Neural cell (in vitro differentiated cells): ENCODE data around the gene TSC1. TPM values are rescaled to one million over a fixed set of nuclear protein-coding genes. Genes with fewer than 3 reads are reported as not detected.

Experiments
- H2AFZ ChIP-seq: fragments of 200-600, 300-800 bp; sonication (generic), shearing (Covaris generic); 2 replicates; pipeline ENCODE4 v1.6.0; 2014; ENCODE audit warnings: low read depth, mild to moderate bottlenecking, antibody characterized with exemption, low read length, moderate library complexity
- H3F3A ChIP-seq: fragments of 200-600 bp; shearing (Covaris generic); 2 replicates; pipeline ENCODE4 v1.6.1; 2016; ENCODE audit warnings: mild to moderate bottlenecking, moderate library complexity, mixed read lengths, antibody characterized with exemption, low read length; ENCODE audit not compliant: insufficient read depth, poor library complexity, severe bottlenecking
- H3K27ac ChIP-seq: fragments of 200-600, 300-800 bp; sonication (generic), shearing (Covaris generic); 2 replicates; pipeline ENCODE4 v1.5.1; 2014; ENCODE audit warnings: mild to moderate bottlenecking, low read length, moderate library complexity
- H3K27me3 ChIP-seq: fragments of 300-800, 200-600 bp; sonication (generic), shearing (Covaris generic); 2 replicates; pipeline ENCODE4 v1.6.0; 2014; ENCODE audit warnings: mild to moderate bottlenecking, low read depth, low read length, moderate library complexity; ENCODE audit not compliant: insufficient read depth
- H3K36me3 ChIP-seq: fragments of 300-800, 200-600 bp; sonication (generic), shearing (Covaris generic); 2 replicates; pipeline ENCODE4 v1.5.1; 2014; ENCODE audit warnings: mild to moderate bottlenecking, antibody characterized with exemption, low read length, moderate library complexity; ENCODE audit not compliant: insufficient read depth
- H3K4me2 ChIP-seq: fragments of 300-800, 200-600 bp; sonication (generic), shearing (Covaris generic); 2 replicates; pipeline ENCODE4 v1.6.0; 2014; ENCODE audit warnings: mild to moderate bottlenecking, low read length
- H3K4me3 ChIP-seq: fragments of 300-800, 200-600 bp; sonication (generic), shearing (Covaris generic); 2 replicates; pipeline ENCODE4 v1.5.1; 2014; ENCODE audit warnings: mild to moderate bottlenecking, low read length, moderate library complexity
- H3K79me2 ChIP-seq: fragments of 200-600 bp; shearing (Covaris generic); replicated peaks from 2 replicates; pipeline ENCODE4 v1.6.0; 2014; ENCODE audit warnings: mild to moderate bottlenecking, low read length, moderate library complexity; ENCODE audit not compliant: insufficient read depth
- H3K9ac ChIP-seq: fragments of 300-800, 200-600 bp; sonication (generic), shearing (Covaris generic); 2 replicates; pipeline ENCODE4 v1.6.1; 2016; ENCODE audit warnings: mild to moderate bottlenecking, low read length, mixed read lengths
- H3K9me2 ChIP-seq: fragments of 200-600 bp; shearing (Covaris generic); 2 replicates; pipeline ENCODE4 v1.6.1; 2016; ENCODE audit warnings: mild to moderate bottlenecking, low read length, mixed read lengths; ENCODE audit not compliant: insufficient read depth
- H3K9me3 ChIP-seq: fragments of 200-600, 300-800 bp; sonication (generic), shearing (Covaris generic); 2 replicates; pipeline ENCODE4 v1.6.1; 2016; ENCODE audit warnings: mild to moderate bottlenecking, mixed run types, low read length, moderate library complexity, mixed read lengths
- H4K20me1 ChIP-seq: fragments of 200-600 bp; shearing (Covaris generic); 2 replicates; pipeline ENCODE4 v1.6.1; 2016; ENCODE audit warnings: mild to moderate bottlenecking, mixed run types; ENCODE audit not compliant: insufficient read depth
- EP300 ChIP-seq: fragments of 450-650 bp; conservative IDR thresholded peaks from 2 replicates; pipeline ENCODE4 v1.6.1; 2014; ENCODE audit warnings: antibody characterized with exemption, mild to moderate bottlenecking, moderate library complexity; ENCODE audit not compliant: poor library complexity, severe bottlenecking
- EZH2 ChIP-seq: fragments of 200-600, 300-800 bp; shearing (Covaris generic), sonication (generic); IDR thresholded peaks from 2 replicates; pipeline ENCODE4 v1.6.1; 2014; ENCODE audit warnings: antibody characterized with exemption, low read length, borderline replicate concordance, mild to moderate bottlenecking; ENCODE audit not compliant: insufficient read depth, poor library complexity, severe bottlenecking
- MXI1 ChIP-seq: fragments of 450-650 bp; conservative IDR thresholded peaks from 2 replicates; pipeline ENCODE4 v1.6.1; 2014; ENCODE audit warnings: antibody characterized with exemption, mild to moderate bottlenecking; ENCODE audit not compliant: poor library complexity, severe bottlenecking
- POLR2AphosphoS5 ChIP-seq: IDR thresholded peaks from 2 replicates; pipeline ENCODE4 v1.6.1; 2012
- RAD21 ChIP-seq: fragments of 450-650 bp; conservative IDR thresholded peaks from 2 replicates; pipeline ENCODE4 v1.6.1; 2014; ENCODE audit warnings: antibody characterized with exemption, mild to moderate bottlenecking, moderate library complexity
- SMC3 ChIP-seq: fragments of 450-650 bp; conservative IDR thresholded peaks from 2 replicates; pipeline ENCODE4 v1.6.1; 2014; ENCODE audit warnings: antibody characterized with exemption, mild to moderate bottlenecking, moderate library complexity; ENCODE audit not compliant: poor library complexity
- TAF1 ChIP-seq: IDR thresholded peaks from 2 replicates; pipeline ENCODE4 v1.6.1; 2012; ENCODE audit warnings: low read depth
- polyA plus RNA-seq: library from polyadenylated mRNA; depleted of rRNA; stranded (reverse); fragments of >200 nt; gene quantifications from 2 replicates; pipeline ENCODE4 v1.2.3, GENCODE V29; 2014
- TF ChIP-seq, protein P1 (sequence below): fragments of 450-650 bp; IDR thresholded peaks from 2 replicates; pipeline ENCODE4 v1.5.1; 2014; ENCODE audit warnings: antibody characterized with exemption, mild to moderate bottlenecking, moderate library complexity; ENCODE audit not compliant: poor library complexity, severe bottlenecking
- TF ChIP-seq, protein P2 (sequence below): IDR thresholded peaks from 2 replicates; pipeline ENCODE4 v1.6.1; 2012; ENCODE audit warnings: borderline replicate concordance

TSC1 gene
- polyA plus RNA-seq, 1 donor from 2014 or later: 47.1 TPM

DNA sequence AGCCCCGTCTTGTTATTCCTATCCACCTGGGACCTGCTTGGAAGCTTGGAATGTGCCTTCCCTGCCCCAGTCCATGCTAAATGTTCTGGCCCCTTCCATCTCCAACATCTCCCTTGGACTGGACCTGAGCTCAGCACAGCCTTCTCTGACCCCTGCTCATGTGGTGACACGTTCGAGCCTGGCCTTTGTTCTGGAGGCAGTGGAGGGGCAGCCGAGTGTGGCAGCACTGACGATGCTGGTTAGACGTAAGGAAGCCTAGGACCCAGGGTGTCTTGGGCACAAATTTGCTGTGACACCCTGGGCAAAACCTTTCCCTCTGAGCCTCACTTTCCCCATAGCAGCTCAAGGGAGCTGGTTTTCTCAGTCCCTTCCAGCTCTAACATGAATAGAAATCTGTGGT is 61.8 kb downstream of the TSC1 start:
- Histone ChIP-seq H3F3A (no peaks in the 10 kb centered on the region), H3K4me3 (no peak overlapping the region), H3K27me3 (no peaks in the 10 kb centered on the region), H2AFZ (no peak overlapping the region), H3K79me2 (no peaks in the 10 kb centered on the region), H3K36me3 (no peaks in the 10 kb centered on the region), H4K20me1 (no peaks in the 10 kb centered on the region), H3K9ac (no peak overlapping the region), H3K9me3 (no peaks in the 10 kb centered on the region), H3K27ac (no peak overlapping the region), H3K9me2 (no peaks in the 10 kb centered on the region), H3K4me2 (no peak overlapping the region)
- no peak for TF ChIP-seq RAD21
- no peak for TF ChIP-seq SMC3
- TF ChIP-seq, protein P1, sequence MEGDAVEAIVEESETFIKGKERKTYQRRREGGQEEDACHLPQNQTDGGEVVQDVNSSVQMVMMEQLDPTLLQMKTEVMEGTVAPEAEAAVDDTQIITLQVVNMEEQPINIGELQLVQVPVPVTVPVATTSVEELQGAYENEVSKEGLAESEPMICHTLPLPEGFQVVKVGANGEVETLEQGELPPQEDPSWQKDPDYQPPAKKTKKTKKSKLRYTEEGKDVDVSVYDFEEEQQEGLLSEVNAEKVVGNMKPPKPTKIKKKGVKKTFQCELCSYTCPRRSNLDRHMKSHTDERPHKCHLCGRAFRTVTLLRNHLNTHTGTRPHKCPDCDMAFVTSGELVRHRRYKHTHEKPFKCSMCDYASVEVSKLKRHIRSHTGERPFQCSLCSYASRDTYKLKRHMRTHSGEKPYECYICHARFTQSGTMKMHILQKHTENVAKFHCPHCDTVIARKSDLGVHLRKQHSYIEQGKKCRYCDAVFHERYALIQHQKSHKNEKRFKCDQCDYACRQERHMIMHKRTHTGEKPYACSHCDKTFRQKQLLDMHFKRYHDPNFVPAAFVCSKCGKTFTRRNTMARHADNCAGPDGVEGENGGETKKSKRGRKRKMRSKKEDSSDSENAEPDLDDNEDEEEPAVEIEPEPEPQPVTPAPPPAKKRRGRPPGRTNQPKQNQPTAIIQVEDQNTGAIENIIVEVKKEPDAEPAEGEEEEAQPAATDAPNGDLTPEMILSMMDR: no peak
- no peak for TF ChIP-seq MXI1
- TF ChIP-seq EZH2: no peak
- TF ChIP-seq POLR2AphosphoS5: no peak
- TF ChIP-seq EP300: no peak
- TF ChIP-seq TAF1: no peak
- TF ChIP-seq, protein P2, sequence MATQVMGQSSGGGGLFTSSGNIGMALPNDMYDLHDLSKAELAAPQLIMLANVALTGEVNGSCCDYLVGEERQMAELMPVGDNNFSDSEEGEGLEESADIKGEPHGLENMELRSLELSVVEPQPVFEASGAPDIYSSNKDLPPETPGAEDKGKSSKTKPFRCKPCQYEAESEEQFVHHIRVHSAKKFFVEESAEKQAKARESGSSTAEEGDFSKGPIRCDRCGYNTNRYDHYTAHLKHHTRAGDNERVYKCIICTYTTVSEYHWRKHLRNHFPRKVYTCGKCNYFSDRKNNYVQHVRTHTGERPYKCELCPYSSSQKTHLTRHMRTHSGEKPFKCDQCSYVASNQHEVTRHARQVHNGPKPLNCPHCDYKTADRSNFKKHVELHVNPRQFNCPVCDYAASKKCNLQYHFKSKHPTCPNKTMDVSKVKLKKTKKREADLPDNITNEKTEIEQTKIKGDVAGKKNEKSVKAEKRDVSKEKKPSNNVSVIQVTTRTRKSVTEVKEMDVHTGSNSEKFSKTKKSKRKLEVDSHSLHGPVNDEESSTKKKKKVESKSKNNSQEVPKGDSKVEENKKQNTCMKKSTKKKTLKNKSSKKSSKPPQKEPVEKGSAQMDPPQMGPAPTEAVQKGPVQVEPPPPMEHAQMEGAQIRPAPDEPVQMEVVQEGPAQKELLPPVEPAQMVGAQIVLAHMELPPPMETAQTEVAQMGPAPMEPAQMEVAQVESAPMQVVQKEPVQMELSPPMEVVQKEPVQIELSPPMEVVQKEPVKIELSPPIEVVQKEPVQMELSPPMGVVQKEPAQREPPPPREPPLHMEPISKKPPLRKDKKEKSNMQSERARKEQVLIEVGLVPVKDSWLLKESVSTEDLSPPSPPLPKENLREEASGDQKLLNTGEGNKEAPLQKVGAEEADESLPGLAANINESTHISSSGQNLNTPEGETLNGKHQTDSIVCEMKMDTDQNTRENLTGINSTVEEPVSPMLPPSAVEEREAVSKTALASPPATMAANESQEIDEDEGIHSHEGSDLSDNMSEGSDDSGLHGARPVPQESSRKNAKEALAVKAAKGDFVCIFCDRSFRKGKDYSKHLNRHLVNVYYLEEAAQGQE: no peak

DNA sequence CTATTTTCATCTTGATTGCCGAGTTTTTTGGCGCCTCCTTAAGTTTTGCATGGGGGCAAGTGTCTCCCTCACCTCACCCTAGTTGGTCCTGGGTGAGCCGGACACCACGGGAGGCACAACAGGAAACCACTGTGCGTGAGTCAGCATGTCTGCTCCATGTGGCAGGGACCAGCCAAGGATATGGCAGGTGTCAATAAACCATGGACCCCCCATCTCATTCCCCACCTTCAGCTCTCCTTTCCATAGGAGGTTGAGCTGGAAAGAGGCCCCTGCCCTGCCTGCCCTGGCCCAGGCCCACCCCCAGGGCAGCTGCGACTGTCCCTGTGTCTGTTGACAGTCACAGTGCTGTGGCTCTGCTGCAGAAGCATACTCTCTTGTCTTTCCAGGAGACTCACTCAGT is 62.6 kb downstream of the TSC1 start:
- no peak overlapping the region for H3K9ac ChIP-seq
- H3K36me3 ChIP-seq: no peaks in the 10 kb centered on the region
- H3K79me2 ChIP-seq: no peaks in the 10 kb centered on the region
- no peaks in the 10 kb centered on the region for H3K27me3 ChIP-seq
- no peaks in the 10 kb centered on the region for H3K9me2 ChIP-seq
- no peak overlapping the region for H2AFZ ChIP-seq
- H3K27ac ChIP-seq: no peak overlapping the region
- H3K4me2 ChIP-seq: no peak overlapping the region
- no peaks in the 10 kb centered on the region for H4K20me1 ChIP-seq
- H3K9me3 ChIP-seq: no peaks in the 10 kb centered on the region
- TF ChIP-seq RAD21: no peak
- TF ChIP-seq TAF1: no peak
- TF ChIP-seq EP300: no peak
- TF ChIP-seq EZH2: no peak
- no peak for TF ChIP-seq SMC3
- TF ChIP-seq POLR2AphosphoS5: no peak
- TF ChIP-seq MXI1: no peak
- no peaks in the 10 kb centered on the region for H3F3A ChIP-seq
- H3K4me3 ChIP-seq: no peak overlapping the region

GRCh38 chr9:132880324-132880661 is 64.1 kb downstream of the TSC1 start:
- no peaks in the 10 kb centered on the region for H3F3A ChIP-seq
- no peak overlapping the region for H3K4me2 ChIP-seq
- no peak overlapping the region for H3K27ac ChIP-seq
- no peak overlapping the region for H3K4me3 ChIP-seq
- no peaks in the 10 kb centered on the region for H3K9me3 ChIP-seq
- no peak overlapping the region for H2AFZ ChIP-seq
- no peak for TF ChIP-seq SMC3
- TF ChIP-seq EP300: no peak
- TF ChIP-seq, protein P1: no peak
- no peak for TF ChIP-seq EZH2
- H3K79me2 ChIP-seq: no peaks in the 10 kb centered on the region
- no peaks in the 10 kb centered on the region for H4K20me1 ChIP-seq
- no peaks in the 10 kb centered on the region for H3K9me2 ChIP-seq
- no peaks in the 10 kb centered on the region for H3K27me3 ChIP-seq
- no peaks in the 10 kb centered on the region for H3K36me3 ChIP-seq
- no peak overlapping the region for H3K9ac ChIP-seq
